ENCODE data around the gene HEATR5A.

DNA sequence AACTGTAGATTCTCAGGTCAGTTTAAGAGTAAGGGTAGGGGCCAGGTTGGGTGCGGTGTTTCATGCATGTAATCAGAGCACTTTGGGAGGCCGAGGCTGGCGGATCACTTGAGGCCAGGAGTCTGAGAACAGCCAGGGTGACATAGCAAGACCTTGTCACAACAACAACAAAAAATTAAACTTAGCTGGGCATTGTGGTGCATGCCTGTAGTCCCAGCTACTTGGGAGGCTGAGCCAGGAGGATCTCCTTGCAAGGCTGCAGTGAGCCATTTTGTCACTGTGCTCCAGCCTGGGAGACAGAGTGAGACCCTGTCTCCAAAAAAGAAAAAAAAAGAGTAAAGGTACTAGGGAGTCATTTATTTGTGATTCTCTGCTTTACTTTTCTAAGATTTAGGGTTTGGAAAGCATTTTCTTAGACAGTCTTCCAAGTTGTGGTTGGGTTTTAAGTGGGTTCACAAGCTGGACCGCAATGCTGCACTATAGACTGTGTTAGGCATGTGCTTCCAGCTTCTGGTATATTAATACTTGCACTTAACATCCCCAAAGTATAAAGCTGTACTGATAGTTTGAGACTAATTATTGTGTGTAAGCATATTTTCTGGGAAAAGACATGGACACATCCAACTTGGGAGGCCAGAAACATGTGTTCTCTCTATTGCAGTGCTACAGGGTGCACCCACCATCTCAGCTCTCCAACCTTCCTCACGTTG is 163.7 kb downstream of the HEATR5A start:
- TF ChIP-seq POLR2A (IDR thresholded peaks at IDR 0.05; ENCODE audit: low read depth, low read length) (no peak), POLR2AphosphoS5 (IDR thresholded peaks at IDR 0.05; ENCODE audit: low read depth, low read length) (no peak), TAF1 (IDR thresholded peaks at IDR 0.05; ENCODE audit: borderline replicate concordance, low read depth, low read length) (no peak)
